ENCODE results near the gene FBRSL1. TPM values are rescaled to one million over a fixed set of nuclear protein-coding genes. Genes with fewer than 3 reads are reported as not detected.
A peak's percentile ranks its signal among the peaks of the same experiment; 100 is the strongest.

Gene FBRSL1
- total and polyA plus RNA-seq, 9 donors, result 6.9 to 72.9 (median 54.2) TPM

GRCh38 chr12:132447327-132447720 lies 42.6 kb upstream of the FBRSL1 start:
- Histone ChIP-seq H3K27me3 (ENCODE audit: control insufficient read depth, insufficient read depth, low read length) (peaks cover 23% of the 10 kb centered on the region), H3K4me3 (ENCODE audit: low read length) (no peak overlapping the region), H3K9me3 (replicated peaks; ENCODE audit: control insufficient read depth, low read depth, low read length) (no peaks in the 10 kb centered on the region), H3K36me3 (ENCODE audit: control insufficient read depth, insufficient read depth, low read length) (no peaks in the 10 kb centered on the region), H3K4me1 (ENCODE audit: control insufficient read depth, insufficient read depth, low read length) (peaks cover 64% of the 10 kb centered on the region), H3K27ac (ENCODE audit: low read length) (no peak overlapping the region)
- DNase-seq, result no peak
- 78% methylated on average over 11 of the region's 14 CpGs for WGBS (ENCODE audit: insufficient coverage)

GRCh38 chr12:132447731-132448462 lies 42.1 kb upstream of the FBRSL1 start:
- H3K27me3 ChIP-seq (ENCODE audit: control insufficient read depth, insufficient read depth, low read length), result peaks cover 26% of the 10 kb centered on the region
- peaks cover 70% of the 10 kb centered on the region for H3K4me1 ChIP-seq (ENCODE audit: control insufficient read depth, insufficient read depth, low read length)
- peak overlapping the region; percentile 55 for H3K27ac ChIP-seq (ENCODE audit: low read length)

DNA sequence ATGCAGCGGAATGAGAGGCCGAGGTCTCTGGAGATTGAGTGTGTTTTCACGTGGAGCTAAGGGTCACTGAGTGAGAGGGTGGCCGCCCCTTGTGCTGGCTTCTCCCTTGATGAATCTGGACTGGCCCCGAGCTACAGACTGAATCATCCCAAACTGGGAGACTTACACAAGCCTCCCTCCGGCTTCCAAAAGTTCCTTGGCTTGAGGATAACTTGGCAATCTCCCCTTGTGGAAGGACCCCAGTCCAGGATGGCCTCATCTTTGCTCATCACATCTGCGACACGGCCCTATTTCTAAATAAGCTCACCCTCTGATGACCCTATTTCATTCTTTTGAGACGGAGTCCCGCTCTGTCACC lies 41.5 kb upstream of the FBRSL1 start:
- Histone ChIP-seq H3K4me1 (ENCODE audit: control insufficient read depth, insufficient read depth, low read length) (peaks cover 75% of the 10 kb centered on the region), H3K27me3 (ENCODE audit: control insufficient read depth, insufficient read depth, low read length) (peaks cover 29% of the 10 kb centered on the region), H3K27ac (ENCODE audit: low read length) (peak overlapping the region; percentile 55), H3K9me3 (replicated peaks; ENCODE audit: control insufficient read depth, low read depth, low read length) (no peaks in the 10 kb centered on the region), H3K36me3 (ENCODE audit: control insufficient read depth, insufficient read depth, low read length) (no peaks in the 10 kb centered on the region), H3K4me3 (ENCODE audit: low read length) (no peak overlapping the region)
- 28% methylated on average over 7 of the region's 10 CpGs for WGBS (ENCODE audit: insufficient coverage)
- DNase-seq, result peak; percentile 89

More at GRCh38 chr12:132447731-132448462, 42.1 kb upstream of the FBRSL1 start:
- no peaks in the 10 kb centered on the region for H3K36me3 ChIP-seq (ENCODE audit: control insufficient read depth, insufficient read depth, low read length)
- DNase-seq, result no peak
- H3K9me3 ChIP-seq (replicated peaks; ENCODE audit: control insufficient read depth, low read depth, low read length), result no peaks in the 10 kb centered on the region
- no peak overlapping the region for H3K4me3 ChIP-seq (ENCODE audit: low read length)
- WGBS (ENCODE audit: insufficient coverage), result 61% methylated on average over 22 of the region's 23 CpGs

GRCh38 chr12:132449565-132450417 lies 40.2 kb upstream of the FBRSL1 start:
- Histone ChIP-seq H3K27ac (ENCODE audit: low read length) (peak overlapping the region; percentile 90), H3K4me1 (ENCODE audit: control insufficient read depth, insufficient read depth, low read length) (peaks cover 78% of the 10 kb centered on the region), H3K27me3 (ENCODE audit: control insufficient read depth, insufficient read depth, low read length) (peaks cover 29% of the 10 kb centered on the region), H3K36me3 (ENCODE audit: control insufficient read depth, insufficient read depth, low read length) (no peaks in the 10 kb centered on the region), H3K4me3 (ENCODE audit: low read length) (no peak overlapping the region), H3K9me3 (replicated peaks; ENCODE audit: control insufficient read depth, low read depth, low read length) (no peaks in the 10 kb centered on the region)
- 36% methylated on average over 7 of the region's 22 CpGs for WGBS (ENCODE audit: insufficient coverage)
- no peak for DNase-seq

- peaks cover 29% of the 10 kb centered on the region for H3K27me3 ChIP-seq (ENCODE audit: control insufficient read depth, insufficient read depth, low read length)
- peaks cover 72% of the 10 kb centered on the region for H3K4me1 ChIP-seq (ENCODE audit: control insufficient read depth, insufficient read depth, low read length)
- H3K36me3 ChIP-seq (ENCODE audit: control insufficient read depth, insufficient read depth, low read length), result no peaks in the 10 kb centered on the region
- peak overlapping the region; percentile 90 for H3K27ac ChIP-seq (ENCODE audit: low read length)
- no peaks in the 10 kb centered on the region for H3K9me3 ChIP-seq (replicated peaks; ENCODE audit: control insufficient read depth, low read depth, low read length)
- peak; percentile 90 for DNase-seq
- H3K4me3 ChIP-seq (ENCODE audit: low read length), result no peak overlapping the region
- WGBS (ENCODE audit: insufficient coverage), result 6% methylated on average over 18 of the region's 22 CpGs
These were observed 39.4 kb upstream of the FBRSL1 start for GRCh38 chr12:132450418-132451171.

DNA sequence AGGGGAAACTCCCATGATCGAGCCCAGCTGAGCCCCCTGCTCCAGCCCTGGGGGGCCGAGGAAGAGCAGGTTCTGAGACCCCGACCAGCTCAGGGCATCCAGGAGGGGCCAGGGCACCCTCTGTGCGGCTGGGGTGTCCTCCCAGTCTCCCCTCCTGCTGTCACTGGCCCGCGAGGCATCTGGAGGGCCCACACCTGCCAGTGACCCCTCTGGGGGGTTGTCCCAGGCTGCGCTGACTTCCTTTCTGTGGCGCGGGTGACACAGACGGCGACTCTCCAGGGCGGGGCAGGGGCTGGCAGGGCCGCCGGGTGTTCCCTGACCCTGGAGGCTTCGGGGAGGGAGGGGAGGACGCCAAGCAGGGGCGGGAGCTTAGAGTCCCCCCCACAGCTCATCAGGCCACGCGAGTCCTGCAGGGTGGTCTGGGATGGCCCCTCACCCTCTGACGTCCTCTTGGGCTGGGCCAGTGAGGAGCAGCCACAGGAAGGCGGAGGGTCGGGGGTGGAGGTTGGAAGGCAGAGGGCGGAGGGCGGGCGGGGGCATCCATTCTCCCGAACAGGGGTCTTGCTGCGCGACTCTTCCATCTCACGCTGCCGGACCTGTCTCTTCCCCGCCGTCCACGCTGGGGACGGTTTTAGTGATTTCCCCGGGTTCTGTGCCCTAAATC lies 38.6 kb upstream of the FBRSL1 start:
- no peaks in the 10 kb centered on the region for H3K9me3 ChIP-seq (replicated peaks; ENCODE audit: control insufficient read depth, low read depth, low read length)
- peak overlapping the region; percentile 90 for H3K27ac ChIP-seq (ENCODE audit: low read length)
- H3K27me3 ChIP-seq (ENCODE audit: control insufficient read depth, insufficient read depth, low read length), result peaks cover 31% of the 10 kb centered on the region
- peaks cover 65% of the 10 kb centered on the region for H3K4me1 ChIP-seq (ENCODE audit: control insufficient read depth, insufficient read depth, low read length)
- DNase-seq, result no peak
- WGBS (ENCODE audit: insufficient coverage), result 50% methylated on average over 21 of the region's 35 CpGs
- H3K36me3 ChIP-seq (ENCODE audit: control insufficient read depth, insufficient read depth, low read length), result no peaks in the 10 kb centered on the region
- H3K4me3 ChIP-seq (ENCODE audit: low read length), result no peak overlapping the region

- Histone ChIP-seq H3K9me3 (replicated peaks; ENCODE audit: control insufficient read depth, low read depth, low read length) (no peaks in the 10 kb centered on the region), H3K27me3 (ENCODE audit: control insufficient read depth, insufficient read depth, low read length) (peaks cover 35% of the 10 kb centered on the region), H3K36me3 (ENCODE audit: control insufficient read depth, insufficient read depth, low read length) (no peaks in the 10 kb centered on the region), H3K27ac (ENCODE audit: low read length) (peak overlapping the region; percentile 35), H3K4me1 (ENCODE audit: control insufficient read depth, insufficient read depth, low read length) (peaks cover 65% of the 10 kb centered on the region), H3K4me3 (ENCODE audit: low read length) (no peak overlapping the region)
- no peak for DNase-seq
- 80% methylated on average over 10 of the region's 10 CpGs for WGBS (ENCODE audit: insufficient coverage)
These were observed 38.1 kb upstream of the FBRSL1 start for GRCh38 chr12:132451836-132452195.

DNA sequence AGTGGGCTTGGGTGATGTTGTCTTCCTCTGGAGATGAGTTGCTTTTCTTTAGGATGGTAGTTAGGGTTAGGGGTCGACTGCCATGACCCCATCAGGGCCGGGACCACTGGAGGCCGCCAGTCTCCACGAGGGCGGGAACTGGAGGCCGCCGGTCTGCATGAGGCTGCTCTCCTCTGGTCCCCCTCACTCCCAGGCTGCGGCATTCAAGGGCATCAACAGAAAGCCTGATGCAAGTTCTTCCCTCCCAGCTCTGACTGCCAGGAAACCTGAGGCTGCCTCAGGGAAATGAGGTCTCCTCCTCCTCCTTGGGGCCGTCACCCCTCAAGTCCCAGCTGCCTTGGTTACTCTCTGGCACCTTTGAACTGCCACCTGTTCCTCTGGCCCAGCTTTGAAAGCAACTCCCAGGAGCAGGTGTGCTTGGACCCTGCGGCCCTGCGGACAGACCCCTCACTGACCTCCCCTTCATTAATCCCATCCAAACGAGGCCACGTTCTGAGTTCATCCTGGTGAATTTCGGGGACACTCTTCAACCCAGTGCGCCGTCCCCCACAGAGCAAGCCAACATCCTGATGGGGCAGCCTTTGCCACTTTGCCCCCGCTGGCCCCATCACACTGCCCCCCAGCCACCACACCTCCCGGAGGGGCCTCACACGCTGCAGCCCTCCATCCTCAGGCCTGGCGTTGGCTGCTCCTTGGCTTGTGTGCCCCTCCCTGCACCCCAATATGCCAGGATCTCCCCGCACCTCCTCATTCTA lies 37.2 kb upstream of the FBRSL1 start:
- DNase-seq, result no peak
- H3K9me3 ChIP-seq (replicated peaks; ENCODE audit: control insufficient read depth, low read depth, low read length), result no peaks in the 10 kb centered on the region
- no peak overlapping the region for H3K4me3 ChIP-seq (ENCODE audit: low read length)
- no peaks in the 10 kb centered on the region for H3K36me3 ChIP-seq (ENCODE audit: control insufficient read depth, insufficient read depth, low read length)
- peaks cover 64% of the 10 kb centered on the region for H3K4me1 ChIP-seq (ENCODE audit: control insufficient read depth, insufficient read depth, low read length)
- peaks cover 33% of the 10 kb centered on the region for H3K27me3 ChIP-seq (ENCODE audit: control insufficient read depth, insufficient read depth, low read length)
- WGBS (ENCODE audit: insufficient coverage), result 75% methylated on average over 19 of the region's 21 CpGs
- H3K27ac ChIP-seq (ENCODE audit: low read length), result no peak overlapping the region

DNA sequence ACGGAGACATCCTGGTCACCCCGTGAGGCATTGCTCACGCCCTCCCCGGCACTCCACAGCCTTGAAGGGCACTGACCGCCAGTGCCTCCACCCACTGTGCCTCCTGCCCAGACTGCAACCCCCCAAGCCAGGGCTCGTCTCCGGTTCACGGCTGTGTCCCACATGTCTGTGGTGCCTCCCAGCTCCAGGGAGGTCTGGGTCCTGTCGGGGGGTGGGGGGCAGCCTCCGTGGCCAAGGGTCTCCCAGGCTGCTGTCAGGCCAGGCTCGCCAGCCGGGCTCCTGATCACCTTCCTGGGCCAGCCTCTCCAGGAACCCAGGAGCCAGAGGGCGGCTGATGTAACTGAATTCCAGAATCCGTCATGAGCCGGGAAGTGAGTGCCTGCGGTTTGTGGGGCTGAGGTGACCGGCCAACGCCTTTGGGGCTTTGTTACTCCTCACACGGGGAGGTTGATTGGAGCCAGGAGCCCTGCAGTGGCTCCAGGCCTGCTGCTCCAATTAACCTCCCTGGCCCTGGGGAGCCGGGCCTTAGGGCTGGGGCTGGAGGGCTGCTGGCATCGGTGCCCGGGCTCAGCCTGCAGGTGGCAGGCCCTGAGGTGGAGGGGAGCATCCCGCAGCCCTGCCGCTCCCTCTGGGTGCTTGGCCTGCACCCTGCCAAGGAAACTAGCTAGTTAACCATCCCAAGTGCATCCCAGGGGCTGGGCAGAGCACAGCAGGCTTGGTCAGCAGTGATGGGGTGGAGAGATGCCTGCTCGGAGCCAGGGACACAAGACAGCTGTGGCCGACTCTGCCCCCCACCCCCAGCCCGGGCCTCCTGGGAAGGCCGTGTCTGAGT lies 36.4 kb upstream of the FBRSL1 start:
- peaks cover 34% of the 10 kb centered on the region for H3K27me3 ChIP-seq (ENCODE audit: control insufficient read depth, insufficient read depth, low read length)
- peaks cover 56% of the 10 kb centered on the region for H3K4me1 ChIP-seq (ENCODE audit: control insufficient read depth, insufficient read depth, low read length)

More for the DNA sequence above, 36.4 kb upstream of the FBRSL1 start:
- no peaks in the 10 kb centered on the region for H3K9me3 ChIP-seq (replicated peaks; ENCODE audit: control insufficient read depth, low read depth, low read length)
- no peaks in the 10 kb centered on the region for H3K36me3 ChIP-seq (ENCODE audit: control insufficient read depth, insufficient read depth, low read length)
- no peak overlapping the region for H3K27ac ChIP-seq (ENCODE audit: low read length)
- no peak for DNase-seq
- no peak overlapping the region for H3K4me3 ChIP-seq (ENCODE audit: low read length)
- WGBS (ENCODE audit: insufficient coverage), result 65% methylated on average over 19 of the region's 28 CpGs

Measured in muscle of leg (tissue), 11 donors.